HG03442 (cell line): ENCODE measurements around the gene SKI.

Source experiments
- ATAC-seq: cut with Tn5 transposase; IDR thresholded peaks from one replicate; pipeline ENCODE4 v1.9.1; 2021; ENCODE audit warnings: mild to moderate bottlenecking, moderate library complexity; ENCODE audit not compliant: unreplicated experiment

Gene SKI

GRCh38 chr1:2335721-2336455, 107.8 kb downstream of the SKI start:
- no peak for ATAC-seq

- no peak for ATAC-seq
Measured at GRCh38 chr1:2336499-2336898, 108.4 kb downstream of the SKI start.

- no peak for ATAC-seq
Measured at GRCh38 chr1:2337081-2337480, 109.0 kb downstream of the SKI start.

- ATAC-seq, result no peak
Measured at GRCh38 chr1:2337501-2337900, 109.4 kb downstream of the SKI start.

- ATAC-seq, result no peak
Measured at GRCh38 chr1:2339206-2340085, 111.3 kb downstream of the SKI start.

GRCh38 chr1:2340086-2340917, 112.2 kb downstream of the SKI start:
- ATAC-seq, result no peak

GRCh38 chr1:2340918-2341254, 112.8 kb downstream of the SKI start:
- no peak for ATAC-seq

GRCh38 chr1:2341706-2342383, 113.7 kb downstream of the SKI start:
- no peak for ATAC-seq

GRCh38 chr1:2342384-2343022, 114.4 kb downstream of the SKI start:
- no peak for ATAC-seq

GRCh38 chr1:2343023-2343935, 115.2 kb downstream of the SKI start:
- no peak for ATAC-seq

GRCh38 chr1:2344121-2344681, 116.1 kb downstream of the SKI start:
- no peak for ATAC-seq

GRCh38 chr1:2344744-2345296, 116.7 kb downstream of the SKI start:
- ATAC-seq, result no peak

GRCh38 chr1:2345297-2346075, 117.4 kb downstream of the SKI start:
- no peak for ATAC-seq

GRCh38 chr1:2346691-2347408, 118.7 kb downstream of the SKI start:
- no peak for ATAC-seq

- no peak for ATAC-seq
Measured at GRCh38 chr1:2347409-2347785, 119.3 kb downstream of the SKI start.

GRCh38 chr1:2347896-2348295, 119.8 kb downstream of the SKI start:
- ATAC-seq, result no peak
